Trophoblast cell (in vitro differentiated cells and primary cell): ENCODE measurements around the gene TALDO1.

ENCODE experiments used
- DNase-seq, 2 donors: peaks; one replicate each; pipeline ENCODE4 v3.0.0-alpha.2; 2016
- H2AFZ ChIP-seq: 2 replicates; pipeline ENCODE4 v1.6.1; 2013; ENCODE audit warnings: low read length, moderate library complexity, mild to moderate bottlenecking; ENCODE audit not compliant: insufficient read depth, poor library complexity
- H2AK5ac ChIP-seq: 2 replicates; pipeline ENCODE4 v1.6.1; 2013; ENCODE audit warnings: mild to moderate bottlenecking, low read length
- H2BK120ac ChIP-seq: 2 replicates; pipeline ENCODE4 v1.6.1; 2013; ENCODE audit warnings: low read length, mild to moderate bottlenecking, moderate library complexity; ENCODE audit not compliant: insufficient read depth, poor library complexity
- H2BK12ac ChIP-seq: 2 replicates; pipeline ENCODE4 v1.6.1; 2013; ENCODE audit warnings: mild to moderate bottlenecking, low read length, moderate library complexity
- H2BK5ac ChIP-seq: 2 replicates; pipeline ENCODE4 v1.6.1; 2013; ENCODE audit warnings: low read length, low read depth, moderate library complexity, mild to moderate bottlenecking; ENCODE audit not compliant: poor library complexity
- H3K14ac ChIP-seq: 2 replicates; pipeline ENCODE4 v1.6.1; 2013; ENCODE audit warnings: mild to moderate bottlenecking, low read length
- H3K18ac ChIP-seq: 2 replicates; pipeline ENCODE4 v1.6.1; 2013; ENCODE audit warnings: mild to moderate bottlenecking, low read length
- H3K23ac ChIP-seq: 2 replicates; pipeline ENCODE4 v1.6.1; 2013; ENCODE audit warnings: low read length
- H3K27ac ChIP-seq: 2 replicates; pipeline ENCODE4 v1.5.1; 2013; ENCODE audit warnings: low read depth, mild to moderate bottlenecking, inconsistent platforms, low read length, moderate library complexity
- H3K27me3 ChIP-seq: 2 replicates; pipeline ENCODE4 v1.6.1; 2013; ENCODE audit warnings: inconsistent platforms, mild to moderate bottlenecking, low read length, moderate library complexity; ENCODE audit not compliant: insufficient read depth
- H3K36me3 ChIP-seq, 2 experiments: 1 replicate in 1 of 2; 2 replicates in 1 of 2; pipeline ENCODE4 v1.6.1; 2013; ENCODE audit warnings: low read length in 2 of 2, mild to moderate bottlenecking in 2 of 2, moderate library complexity in 1 of 2; ENCODE audit not compliant: insufficient read depth in 2 of 2, control insufficient read depth in 1 of 2
- H3K4ac ChIP-seq: 2 replicates; pipeline ENCODE4 v1.6.1; 2013; ENCODE audit warnings: low read depth, mild to moderate bottlenecking, low read length, moderate library complexity
- H3K4me1 ChIP-seq, 2 experiments: 1 replicate in 1 of 2; 2 replicates in 1 of 2; pipeline ENCODE4 v1.6.1; 2013; ENCODE audit warnings: low read length in 2 of 2, mild to moderate bottlenecking in 2 of 2, moderate library complexity in 1 of 2; ENCODE audit not compliant: insufficient read depth in 2 of 2, control insufficient read depth in 1 of 2
- H3K4me2 ChIP-seq: 2 replicates; pipeline ENCODE4 v1.6.1; 2013; ENCODE audit warnings: inconsistent platforms, mild to moderate bottlenecking, low read length, moderate library complexity
- H3K4me3 ChIP-seq: 2 replicates; pipeline ENCODE4 v1.5.1; 2013; ENCODE audit warnings: mild to moderate bottlenecking, low read depth, low read length, inconsistent platforms
- H3K79me1 ChIP-seq: one replicate; pipeline ENCODE4 v1.6.1; 2013; ENCODE audit warnings: low read length
- H3K79me2 ChIP-seq: 2 replicates; pipeline ENCODE4 v1.6.1; 2013; ENCODE audit warnings: low read length, mild to moderate bottlenecking; ENCODE audit not compliant: control insufficient read depth, insufficient read depth, poor library complexity
- H3K9ac ChIP-seq: 2 replicates; pipeline ENCODE4 v1.6.1; 2013; ENCODE audit warnings: mild to moderate bottlenecking, low read length
- H3K9me3 ChIP-seq: 2 replicates; pipeline ENCODE4 v1.6.1; 2013; ENCODE audit warnings: low read depth, mild to moderate bottlenecking, control low read depth, inconsistent platforms, low read length; ENCODE audit not compliant: insufficient read depth
- H4K12ac ChIP-seq: 2 replicates; pipeline ENCODE4 v1.6.1; 2013; ENCODE audit warnings: low read depth, mild to moderate bottlenecking, low read length, moderate library complexity
- H4K8ac ChIP-seq: 2 replicates; pipeline ENCODE4 v1.6.1; 2013; ENCODE audit warnings: low read depth, mild to moderate bottlenecking, low read length, moderate library complexity
- H4K91ac ChIP-seq: one replicate; pipeline ENCODE4 v1.6.1; 2013; ENCODE audit warnings: low read depth, mild to moderate bottlenecking, low read length, moderate library complexity
- WGBS: extraction: QIAGEN DNeasy Blood & Tissue Kit; methylation state at CpG from one replicate; pipeline ENCODE4 v1.1.7; 2013; ENCODE audit warnings: missing lambda C conversion rate; ENCODE audit not compliant: insufficient read length, insufficient coverage; ENCODE audit errors: extremely low coverage; 5-methylcytosine and 5-hydroxymethylcytosine counted together

Gene TALDO1

GRCh38 chr11:792873-793272 lies 45.6 kb downstream of the TALDO1 start:
- Histone ChIP-seq H3K18ac (no peak overlapping the region), H3K4me1 (peaks cover 14 to 17% of the 10 kb centered on the region in 2 experiments), H3K36me3 (peaks cover 36% of the 10 kb centered on the region in 2 experiments), H3K4ac (no peak overlapping the region), H2AK5ac (no peak overlapping the region), H4K12ac (no peak overlapping the region), H2BK120ac (no peak overlapping the region), H3K9me3 (no peaks in the 10 kb centered on the region), H3K79me1 (peaks cover 4% of the 10 kb centered on the region), H3K79me2 (peaks cover 4% of the 10 kb centered on the region), H3K14ac (no peak overlapping the region), H4K91ac (no peak overlapping the region), H3K4me3 (no peak overlapping the region), H3K27me3 (peaks cover 2% of the 10 kb centered on the region), H3K23ac (no peak overlapping the region), H3K27ac (no peak overlapping the region), H2BK12ac (no peak overlapping the region), H2BK5ac (no peak overlapping the region), H2AFZ (no peak overlapping the region), H3K9ac (no peak overlapping the region), H4K8ac (no peak overlapping the region), H3K4me2 (no peak overlapping the region)
- WGBS: no CpG with 5 or more reads among the region's 13 CpGs
- DNase-seq: no peak

GRCh38 chr11:793556-793955 lies 46.3 kb downstream of the TALDO1 start:
- H3K36me3 ChIP-seq: peaks cover 36% of the 10 kb centered on the region in 2 experiments
- no peak overlapping the region for H3K23ac ChIP-seq
- DNase-seq: no peak
- no peak overlapping the region for H2BK12ac ChIP-seq
- H3K79me2 ChIP-seq: peaks cover 6% of the 10 kb centered on the region
- H3K4me1 ChIP-seq: peaks cover 17% of the 10 kb centered on the region in 2 experiments
- no peak overlapping the region for H4K91ac ChIP-seq
- no peak overlapping the region for H3K4ac ChIP-seq
- peaks cover 2% of the 10 kb centered on the region for H3K27me3 ChIP-seq
- no peak overlapping the region for H3K18ac ChIP-seq
- H3K9me3 ChIP-seq: no peaks in the 10 kb centered on the region
- no peak overlapping the region for H2BK5ac ChIP-seq
- no peak overlapping the region for H2AK5ac ChIP-seq
- no peak overlapping the region for H3K4me3 ChIP-seq
- no peak overlapping the region for H3K27ac ChIP-seq
- H3K4me2 ChIP-seq: no peak overlapping the region
- no peak overlapping the region for H2BK120ac ChIP-seq
- no peak overlapping the region for H4K12ac ChIP-seq
- H3K14ac ChIP-seq: no peak overlapping the region
- no peak overlapping the region for H3K9ac ChIP-seq
- peaks cover 6% of the 10 kb centered on the region for H3K79me1 ChIP-seq
- no CpG with 5 or more reads among the region's 7 CpGs for WGBS
- H4K8ac ChIP-seq: no peak overlapping the region
- no peak overlapping the region for H2AFZ ChIP-seq

- Histone ChIP-seq H3K9ac (no peak overlapping the region), H2AFZ (no peak overlapping the region), H3K14ac (no peak overlapping the region), H3K36me3 (peaks cover 40% of the 10 kb centered on the region in 2 experiments), H3K23ac (no peak overlapping the region), H3K9me3 (no peaks in the 10 kb centered on the region), H4K8ac (no peak overlapping the region), H2BK120ac (no peak overlapping the region), H2AK5ac (no peak overlapping the region), H2BK5ac (no peak overlapping the region), H4K12ac (no peak overlapping the region), H3K4me3 (no peak overlapping the region), H3K79me2 (peaks cover 6% of the 10 kb centered on the region), H3K4me1 (peaks cover 17% of the 10 kb centered on the region in 2 experiments), H3K4me2 (no peak overlapping the region), H3K27ac (no peak overlapping the region), H3K27me3 (peaks cover 2% of the 10 kb centered on the region), H4K91ac (no peak overlapping the region), H2BK12ac (no peak overlapping the region), H3K79me1 (peaks cover 6% of the 10 kb centered on the region), H3K4ac (no peak overlapping the region), H3K18ac (no peak overlapping the region)
- no peak for DNase-seq
- no CpG with 5 or more reads among the region's 31 CpGs for WGBS
Observed at GRCh38 chr11:794013-794765, 46.9 kb downstream of the TALDO1 start.

GRCh38 chr11:794766-795633 lies 47.7 kb downstream of the TALDO1 start:
- WGBS: no CpG with 5 or more reads among the region's 38 CpGs
- Histone ChIP-seq H3K4me2 (no peak overlapping the region), H2AK5ac (no peak overlapping the region), H3K36me3 (peaks cover 48% of the 10 kb centered on the region in 2 experiments), H3K23ac (no peak overlapping the region), H3K9me3 (no peaks in the 10 kb centered on the region), H3K79me1 (peaks cover 6% of the 10 kb centered on the region), H3K4me3 (no peak overlapping the region), H4K12ac (no peak overlapping the region), H3K4me1 (peaks cover 17% of the 10 kb centered on the region in 2 experiments), H3K14ac (no peak overlapping the region), H2BK120ac (no peak overlapping the region), H4K8ac (no peak overlapping the region), H3K27me3 (no peaks in the 10 kb centered on the region), H3K9ac (no peak overlapping the region), H2AFZ (no peak overlapping the region), H2BK5ac (no peak overlapping the region), H3K27ac (no peak overlapping the region), H2BK12ac (no peak overlapping the region), H3K79me2 (peaks cover 6% of the 10 kb centered on the region), H3K18ac (no peak overlapping the region), H4K91ac (no peak overlapping the region), H3K4ac (no peak overlapping the region)
- DNase-seq: no peak
